ENCODE results near the gene ZXDC.

The ZXDC gene

DNA sequence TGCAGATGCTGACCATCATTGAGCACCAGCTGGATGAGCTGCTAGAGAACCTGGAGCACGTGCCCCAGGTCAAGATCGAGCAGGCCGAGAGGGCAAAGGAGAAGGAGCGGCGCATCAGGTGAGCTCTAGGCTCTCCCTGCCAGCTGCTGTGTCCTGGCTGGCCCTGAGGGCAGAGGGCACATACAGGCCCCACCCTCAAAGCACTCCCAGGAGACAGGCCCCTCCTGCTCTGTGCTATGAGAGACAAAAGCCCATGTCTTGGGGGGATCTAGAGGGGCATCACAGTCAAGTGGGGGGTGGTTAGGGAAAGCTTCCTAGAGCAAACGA lies 41.5 kb downstream of the ZXDC start:
- peak overlapping the region; percentile 38 for H3K27ac Mint-ChIP-seq
- H3K36me3 Mint-ChIP-seq = peaks cover 29% of the 10 kb centered on the region

GRCh38 chr3:126433496-126434263 lies 42.0 kb downstream of the ZXDC start:
- ATAC-seq = no peak
- no peaks in the 10 kb centered on the region for H3K9me3 Mint-ChIP-seq
- peak overlapping the region; percentile 38 for H3K27ac Mint-ChIP-seq
- H3K36me3 Mint-ChIP-seq = peaks cover 23% of the 10 kb centered on the region
- H3K4me1 Mint-ChIP-seq = no peaks in the 10 kb centered on the region
- no peak for DNase-seq (ENCODE audit: low spot score in 2 of 2)
- no peak overlapping the region for H3K4me3 Mint-ChIP-seq

More for the DNA sequence above, 41.5 kb downstream of the ZXDC start:
- ATAC-seq = no peak
- DNase-seq (ENCODE audit: low spot score in 2 of 2) = no peak
- Mint-ChIP-seq H3K9me3 (no peaks in the 10 kb centered on the region), H3K4me1 (no peaks in the 10 kb centered on the region), H3K4me3 (no peak overlapping the region)

GRCh38 chr3:126433105-126433430 lies 42.6 kb downstream of the ZXDC start:
- no peaks in the 10 kb centered on the region for H3K9me3 Mint-ChIP-seq
- DNase-seq (ENCODE audit: low spot score in 2 of 2) (no peak), ATAC-seq (no peak)
- H3K4me1 Mint-ChIP-seq = no peaks in the 10 kb centered on the region
- H3K4me3 Mint-ChIP-seq = no peak overlapping the region
- peaks cover 18% of the 10 kb centered on the region for H3K36me3 Mint-ChIP-seq
- H3K27ac Mint-ChIP-seq = peak overlapping the region; percentile 26

- H3K4me1 Mint-ChIP-seq = no peaks in the 10 kb centered on the region
- ATAC-seq (no peak), DNase-seq (ENCODE audit: low spot score in 2 of 2) (no peak)
- peaks cover 2% of the 10 kb centered on the region for H3K9me3 Mint-ChIP-seq
- H3K36me3 Mint-ChIP-seq = peaks cover 13% of the 10 kb centered on the region
- H3K27ac Mint-ChIP-seq = no peak overlapping the region
- H3K4me3 Mint-ChIP-seq = no peak overlapping the region
These were observed 43.2 kb downstream of the ZXDC start for GRCh38 chr3:126432361-126433104.

DNA sequence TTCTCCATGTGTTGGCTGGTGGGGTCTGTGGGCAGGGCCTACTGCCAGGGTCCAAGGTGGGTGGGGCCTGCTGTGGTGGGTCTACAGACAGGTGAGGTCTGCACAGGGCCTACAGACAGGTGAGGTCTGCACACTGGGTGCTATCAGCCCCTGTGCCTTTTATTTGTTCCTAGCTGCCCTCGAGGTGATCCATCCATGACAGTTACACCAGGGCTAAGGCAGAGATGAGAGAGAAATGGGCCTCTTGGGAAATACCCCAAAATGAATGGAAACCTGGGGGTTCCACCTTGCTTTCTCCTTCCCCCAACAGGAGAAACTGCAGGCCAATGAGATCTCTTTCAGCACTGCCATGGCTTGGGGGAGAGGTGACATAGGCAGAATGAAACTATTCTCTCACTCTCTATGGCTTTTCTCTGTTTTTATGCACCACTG lies 44.6 kb downstream of the ZXDC start:
- Mint-ChIP-seq H3K27ac (no peak overlapping the region), H3K9me3 (peaks cover 5% of the 10 kb centered on the region), H3K4me3 (no peak overlapping the region), H3K36me3 (no peaks in the 10 kb centered on the region), H3K4me1 (no peaks in the 10 kb centered on the region)
- DNase-seq (ENCODE audit: low spot score in 2 of 2) (no peak), ATAC-seq (peak; percentile 32)

- Mint-ChIP-seq H3K4me1 (peaks cover 8% of the 10 kb centered on the region), H3K36me3 (no peaks in the 10 kb centered on the region)
These were observed 50.9 kb downstream of the ZXDC start for GRCh38 chr3:126424751-126425150.

DNA sequence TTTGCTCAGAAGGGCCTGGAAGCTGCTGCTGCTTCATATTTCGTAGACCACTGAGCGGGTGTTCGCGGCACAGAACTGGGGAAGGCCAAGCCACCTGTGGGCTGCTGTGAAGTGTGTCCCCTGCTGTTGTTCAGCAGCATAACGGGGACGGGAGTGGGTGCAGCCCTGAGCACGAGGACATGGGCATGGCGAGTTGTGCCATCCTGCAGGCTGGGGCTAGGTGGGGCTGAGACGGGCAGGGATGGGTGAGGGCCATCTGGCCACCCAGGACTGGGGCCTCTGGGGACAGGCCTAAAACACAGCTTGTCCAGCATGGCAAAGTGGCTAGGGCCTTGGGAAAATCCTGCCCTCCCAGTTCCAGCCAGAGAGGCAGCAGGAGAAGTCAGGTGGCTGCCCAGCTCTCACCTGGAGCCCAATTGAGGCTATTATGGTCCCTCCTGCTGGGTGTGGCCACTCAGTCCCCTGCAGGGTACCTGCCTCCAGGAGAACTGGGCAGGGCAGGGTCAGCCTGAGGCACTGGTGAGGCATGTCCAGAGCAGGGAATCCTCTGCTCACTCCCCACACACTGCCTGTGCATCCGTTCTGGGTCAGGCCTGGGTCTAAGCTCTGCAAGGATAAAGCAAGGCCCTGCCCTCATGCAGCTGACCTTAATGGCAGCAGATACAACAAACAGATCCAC lies 51.5 kb downstream of the ZXDC start:
- ATAC-seq (no peak), DNase-seq (ENCODE audit: low spot score in 2 of 2) (no peak)
- Mint-ChIP-seq H3K4me3 (no peak overlapping the region), H3K9me3 (peaks cover 8% of the 10 kb centered on the region), H3K27ac (no peak overlapping the region), H3K4me1 (peaks cover 8% of the 10 kb centered on the region), H3K36me3 (no peaks in the 10 kb centered on the region)

More at GRCh38 chr3:126424751-126425150, 50.9 kb downstream of the ZXDC start:
- H3K4me3 Mint-ChIP-seq = no peak overlapping the region
- H3K9me3 Mint-ChIP-seq = peaks cover 8% of the 10 kb centered on the region
- DNase-seq (ENCODE audit: low spot score in 2 of 2) = no peak
- no peak for ATAC-seq
- no peak overlapping the region for H3K27ac Mint-ChIP-seq

GRCh38 chr3:126423191-126424038 lies 52.3 kb downstream of the ZXDC start:
- Mint-ChIP-seq H3K4me3 (no peak overlapping the region), H3K36me3 (no peaks in the 10 kb centered on the region), H3K9me3 (peaks cover 8% of the 10 kb centered on the region), H3K4me1 (peaks cover 8% of the 10 kb centered on the region), H3K27ac (no peak overlapping the region)
- ATAC-seq (no peak), DNase-seq (ENCODE audit: low spot score in 2 of 2) (no peak)

DNA sequence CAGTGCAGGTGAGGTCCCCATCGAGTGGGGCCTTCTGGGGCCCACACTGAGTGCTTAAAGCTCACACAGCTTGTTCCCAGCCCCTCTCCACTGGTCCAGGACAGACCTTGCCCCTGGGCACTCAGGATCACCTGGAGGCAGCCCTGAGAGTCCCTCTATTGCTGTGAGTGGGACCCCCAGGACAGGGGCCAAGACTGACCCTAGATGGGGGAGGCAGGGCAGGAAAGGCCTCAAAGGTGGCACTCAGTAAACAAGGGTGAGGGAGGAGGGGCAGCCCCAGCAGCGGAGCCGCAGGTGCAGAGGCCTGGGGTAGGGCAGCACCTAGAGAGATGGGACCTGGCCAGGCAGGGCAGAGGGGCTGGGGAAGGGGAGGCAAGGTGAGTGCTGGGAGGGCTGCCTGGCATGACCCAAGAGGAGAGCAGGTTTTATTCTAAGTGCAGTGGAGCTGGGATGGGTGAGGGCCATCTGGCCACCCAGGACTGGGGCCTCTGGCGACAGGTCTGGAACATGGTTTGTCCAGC lies 53.1 kb downstream of the ZXDC start:
- ATAC-seq (no peak), DNase-seq (ENCODE audit: low spot score in 2 of 2) (no peak)
- Mint-ChIP-seq H3K9me3 (peaks cover 7% of the 10 kb centered on the region), H3K27ac (no peak overlapping the region), H3K36me3 (no peaks in the 10 kb centered on the region), H3K4me3 (no peak overlapping the region), H3K4me1 (peaks cover 8% of the 10 kb centered on the region)

DNA sequence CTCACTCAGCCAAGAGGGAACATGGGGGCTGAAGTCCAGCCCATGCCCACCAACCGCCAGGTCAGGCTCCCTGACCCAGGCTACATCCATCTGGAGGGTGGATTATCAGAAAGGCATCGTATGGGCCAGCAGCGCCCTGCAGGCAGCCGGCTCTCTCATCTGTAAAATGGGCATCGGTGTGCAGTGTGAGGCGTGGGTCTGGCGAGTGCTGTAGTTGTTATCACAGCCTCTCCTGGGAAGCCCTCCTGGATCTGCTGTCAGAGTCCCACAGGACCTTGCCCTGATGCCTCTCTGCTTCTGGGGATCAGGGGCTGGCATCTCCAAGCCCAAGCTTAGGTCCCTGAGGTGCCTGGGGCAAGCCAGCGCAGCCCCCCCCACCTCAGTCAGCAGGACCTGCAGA lies 53.6 kb downstream of the ZXDC start:
- Mint-ChIP-seq H3K4me1 (peaks cover 8% of the 10 kb centered on the region), H3K9me3 (peaks cover 5% of the 10 kb centered on the region), H3K4me3 (no peak overlapping the region), H3K36me3 (no peaks in the 10 kb centered on the region), H3K27ac (no peak overlapping the region)
- DNase-seq (ENCODE audit: low spot score in 2 of 2) (no peak), ATAC-seq (peak; percentile 16)

DNA sequence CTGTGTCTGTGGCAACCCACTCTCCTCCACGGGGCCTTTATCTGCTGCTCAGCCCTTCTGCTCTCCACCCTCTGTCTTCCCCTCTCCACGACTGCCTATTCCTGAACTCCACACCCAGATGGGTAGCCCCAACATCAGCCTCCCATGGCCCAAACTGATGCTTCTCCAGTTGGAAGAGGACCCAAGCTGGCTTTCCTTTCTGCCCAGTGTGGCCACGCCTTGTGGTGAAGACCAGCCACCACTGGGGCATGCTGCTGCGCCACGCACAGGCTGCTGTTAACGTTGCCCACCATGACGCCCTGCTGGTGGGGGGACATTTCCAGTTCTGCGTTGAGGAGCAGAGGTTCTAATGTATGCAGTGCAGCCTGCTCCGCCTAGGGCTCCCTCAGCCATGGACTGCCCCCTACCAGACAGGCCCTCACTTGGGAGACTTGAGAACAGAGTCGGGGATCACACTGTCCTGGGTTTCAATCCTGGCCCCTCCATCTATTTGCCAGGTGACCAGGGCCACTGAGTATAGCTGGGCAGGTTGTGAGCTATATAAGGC lies 54.0 kb downstream of the ZXDC start:
- Mint-ChIP-seq H3K4me1 (peaks cover 8% of the 10 kb centered on the region), H3K4me3 (no peak overlapping the region), H3K27ac (no peak overlapping the region), H3K36me3 (no peaks in the 10 kb centered on the region), H3K9me3 (peaks cover 3% of the 10 kb centered on the region)
- DNase-seq (ENCODE audit: low spot score in 2 of 2) (no peak), ATAC-seq (peak; percentile 8)

DNA sequence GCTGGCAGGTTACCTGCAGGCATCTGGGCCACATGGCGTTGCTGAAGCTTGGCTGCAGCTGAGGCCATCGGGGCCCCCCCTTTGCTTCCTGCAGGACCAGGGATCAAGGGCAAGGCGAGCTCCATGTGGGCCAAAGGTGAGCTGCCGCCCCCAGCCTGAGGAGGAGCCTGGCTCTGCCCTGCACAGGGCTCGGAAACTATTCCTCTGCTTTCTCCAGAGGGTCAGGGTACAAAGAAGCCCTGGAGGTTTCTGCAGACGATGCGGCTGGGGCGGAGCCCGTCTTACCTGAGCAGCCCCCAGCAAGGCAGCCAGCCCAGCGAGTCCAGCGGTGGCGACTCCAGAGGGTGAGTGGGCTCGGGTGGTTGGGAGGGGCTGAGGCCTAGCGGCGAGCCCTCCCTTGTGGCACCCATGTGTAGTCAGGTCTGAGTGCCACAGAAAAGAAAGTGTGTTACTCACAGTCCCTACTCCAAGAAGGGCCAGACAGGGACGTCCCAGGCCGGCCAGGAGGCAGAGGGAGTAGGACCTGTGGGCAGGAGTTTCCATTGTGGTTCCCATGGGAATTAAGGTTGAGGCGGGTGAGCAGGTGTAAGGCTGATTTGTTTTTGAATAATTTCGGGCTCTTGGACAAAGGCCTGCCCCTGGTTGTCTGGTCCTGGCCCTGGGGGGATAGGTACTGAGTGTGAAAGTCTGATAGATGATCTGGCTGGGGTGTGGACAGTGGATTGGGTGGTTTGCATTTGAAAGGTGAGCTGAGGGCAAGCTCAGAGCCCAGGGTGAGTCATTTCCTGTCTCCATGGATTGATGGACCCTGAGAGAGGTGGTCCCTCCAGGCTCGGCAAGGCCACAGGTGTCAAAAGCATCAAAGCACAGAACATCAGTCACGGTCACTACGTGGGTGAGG lies 55.6 kb downstream of the ZXDC start:
- H3K9me3 Mint-ChIP-seq = no peaks in the 10 kb centered on the region
- H3K36me3 Mint-ChIP-seq = no peaks in the 10 kb centered on the region
- H3K4me3 Mint-ChIP-seq = no peak overlapping the region
- peaks cover 8% of the 10 kb centered on the region for H3K4me1 Mint-ChIP-seq
- DNase-seq (ENCODE audit: low spot score in 2 of 2) (no peak), ATAC-seq (no peak)
- H3K27ac Mint-ChIP-seq = no peak overlapping the region

DNA sequence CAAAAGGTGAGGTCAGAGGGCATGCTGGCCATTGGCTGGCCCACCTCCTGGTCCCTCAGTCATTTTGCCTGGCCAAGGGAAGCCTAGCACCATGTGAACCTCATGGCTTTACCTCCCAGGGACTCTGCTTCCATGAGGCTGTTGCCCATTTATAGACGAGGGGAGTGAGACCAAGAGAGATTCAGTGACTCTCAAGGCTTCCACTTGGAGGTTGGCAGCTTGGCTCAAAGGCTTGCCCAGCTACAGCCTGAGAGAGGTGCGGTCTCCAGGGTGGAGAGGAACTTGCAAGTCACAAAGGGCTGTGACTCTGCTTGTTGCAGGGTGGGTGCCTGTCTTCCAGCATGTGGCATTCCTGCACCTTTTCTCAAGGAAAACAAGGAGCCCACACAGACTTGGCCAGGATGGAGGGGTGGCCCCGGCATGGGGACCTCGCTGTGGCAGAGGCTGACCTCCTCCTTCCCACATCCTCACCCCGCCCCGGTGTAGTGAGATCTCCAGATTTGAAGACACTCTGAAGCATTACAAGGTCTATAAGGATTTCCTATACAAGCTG lies 56.5 kb downstream of the ZXDC start:
- Mint-ChIP-seq H3K4me1 (peaks cover 8% of the 10 kb centered on the region), H3K9me3 (no peaks in the 10 kb centered on the region), H3K27ac (no peak overlapping the region), H3K36me3 (no peaks in the 10 kb centered on the region), H3K4me3 (no peak overlapping the region)
- DNase-seq (ENCODE audit: low spot score in 2 of 2) (no peak), ATAC-seq (no peak)
